Heart right ventricle (tissue), 16 donors: Measurements from ENCODE around the gene ZCCHC4. TPM values are rescaled to one million over a fixed set of nuclear protein-coding genes. Genes with fewer than 3 reads are reported as not detected.
"Not testable (repeated sequence)": the region's sequence is repeated elsewhere in the genome, so short reads cannot be mapped to it uniquely, and the experiment has no call there.

Source experiments
- ATAC-seq, 8 donors: fragments of 200-7000 bp; cut with Tn5 transposase; one replicate each; pipeline ENCODE4 v1.9.1; 2020; ENCODE audit warnings: mild to moderate bottlenecking in 8 of 8, moderate library complexity in 8 of 8, moderate number of reproducible peaks in 1 of 8
- DNase-seq, 2 donors: peaks; one replicate each; pipeline ENCODE4 v3.0.0-alpha.2; 2020
- H3K27ac ChIP-seq, 10 donors: fragments of 200-600 bp; sonication (generic) in 2 of 10; one replicate each; pipeline versions ENCODE4 v1.5.0 to v1.8.0; 2020 to 2022; ENCODE audit warnings: mild to moderate bottlenecking in 3 of 10
- H3K27me3 ChIP-seq, 7 donors: fragments of 200-600 bp; one replicate each; pipeline ENCODE4 v1.8.0; 2021 to 2022; ENCODE audit warnings: mild to moderate bottlenecking in 2 of 7
- H3K36me3 ChIP-seq, 9 donors: fragments of 200-600 bp; sonication (generic) in 1 of 9; one replicate each; pipeline versions ENCODE4 v1.5.0 to v1.8.0; 2020 to 2022; ENCODE audit warnings: mild to moderate bottlenecking in 2 of 9
- H3K4me1 ChIP-seq, 9 donors: fragments of 200-600 bp; sonication (generic) in 1 of 9; one replicate each; pipeline versions ENCODE4 v1.5.0 to v1.8.0; 2020 to 2022; ENCODE audit warnings: mild to moderate bottlenecking in 4 of 9
- H3K4me3 ChIP-seq, 10 donors: fragments of 200-600 bp; sonication (generic) in 2 of 10; one replicate each; pipeline versions ENCODE4 v1.5.0 to v1.8.0; 2020 to 2022; ENCODE audit warnings: mild to moderate bottlenecking in 7 of 10, moderate library complexity in 2 of 10
- H3K9me3 ChIP-seq, 11 donors: fragments of 200-600 bp in 10 of 11; sonication (generic) in 2 of 11; one replicate each; pipeline versions ENCODE4 v1.5.0 to v1.8.0; 2013 to 2022; ENCODE audit warnings: mild to moderate bottlenecking in 2 of 11, control low read depth in 1 of 11, moderate library complexity in 1 of 11
- WGBS, 2 donors: extraction: QIAGEN DNeasy Blood & Tissue Kit; methylation state at CpG; one replicate each; pipeline ENCODE4 v1.1.7; 2013; ENCODE audit warnings: inconsistent platforms in 1 of 2; 5-methylcytosine and 5-hydroxymethylcytosine counted together
- intact Hi-C, 10 donors: fragments of 100-400 bp; cut with DNase I; formaldehyde crosslinking; loops; one replicate each; pipeline versions ENCODE4 v1.11.1 to v1.14.2; 2022
- polyA plus RNA-seq, 2 donors: library from polyadenylated mRNA; stranded (reverse); fragments of 200-250 nt; gene quantifications; one replicate each; pipeline ENCODE4 v1.2.3, GENCODE V29; 2013
- total RNA-seq, 10 donors: library from RNA; stranded (reverse); fragmentation: NEBNext Ultra II Directional in 3 of 10; extraction: Animal tissue kit (Norgen Biotek cat#: 25700) in 3 of 10; gene quantifications; one replicate each; pipeline versions ENCODE4 v1.2.1 to v1.2.4, GENCODE V29; 2021 to 2023
- TF ChIP-seq, protein P1 (sequence below), 9 donors: fragments of 200-600 bp; sonication (generic) in 2 of 9; IDR thresholded peaks; one replicate each; pipeline versions ENCODE4 v1.5.0 to v1.8.0; 2021 to 2022; ENCODE audit warnings: antibody characterized with exemption in 9 of 9, mild to moderate bottlenecking in 5 of 9, moderate library complexity in 1 of 9
- donor health status: Arrhythmogenic right ventricular cardiomyopathy.
- donor health status: ischemic (EF 13 %, LVEDD 7.1; RV severe dilation, severe dysfunction).
- donor health status: healthy with polysubstance abuse.
- donor health status: DM: no; HTN: yes; CAD: no.
- donor health status: DM: no; HTN: no; CAD: no.
- donor health status: ischemic (EF 25% LVEDD 6.9; RV normal size, moderate dysfunction).
- donor health status: ischemic (EF 25% LVEDD 5.7; RV mildly dilated, moderate dysfunction).
- donor health status: healthy.
- donor health status: DM: yes; HTN: yes; CAD: no.
- donor health status: Ischemic cardiomyopathy.
- donor health status: ischemic (EF 35%, LVEDD 5.7; RV mildly dilated, moderate dysfunction).
- donor health status: nonischemic (EF 11% LVEDD 7.7; RV severe dilation, severe dysfunction).
- donor health status: DM: yes; HTN: yes; CAD: no.
- donor health status: PGD.
- donor health status: ischemic (EF 29% LVEDD 5.4; RV normal size, mild dysfunction).
- donor health status: nonischemic (EF 23%, LVEDD 6.1; RV moderate dilation, normal function).

ZCCHC4 gene
- total and polyA plus RNA-seq, 12 donors: 3.8 to 10.9 (median 7.5) TPM

DNA sequence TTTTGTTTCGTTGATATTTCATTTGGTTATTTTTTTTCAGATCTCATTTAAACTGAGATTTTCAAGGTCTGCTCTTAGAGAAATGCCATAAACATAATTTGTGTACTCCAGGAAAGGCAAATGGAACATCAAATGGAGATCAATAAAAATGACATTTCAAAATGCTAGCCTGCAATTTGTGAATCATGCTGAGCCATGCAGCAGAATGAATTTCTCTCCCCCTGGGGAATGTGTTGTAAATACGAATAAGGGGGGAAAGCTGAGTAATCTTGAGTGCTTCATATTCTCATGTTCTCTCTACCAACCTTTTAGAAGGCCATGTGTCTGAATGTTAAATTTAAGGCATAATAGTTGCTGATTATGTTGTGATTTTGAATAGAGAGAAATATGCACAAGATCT lies 7.8 kb downstream of the ZCCHC4 start:
- WGBS, 2 donors: 77 to 79% methylated on average over 2 of the region's 2 CpGs
- ATAC-seq (no peak), DNase-seq (no peak)
- H3K4me3 ChIP-seq: no peak overlapping the region
- TF ChIP-seq, protein P1, sequence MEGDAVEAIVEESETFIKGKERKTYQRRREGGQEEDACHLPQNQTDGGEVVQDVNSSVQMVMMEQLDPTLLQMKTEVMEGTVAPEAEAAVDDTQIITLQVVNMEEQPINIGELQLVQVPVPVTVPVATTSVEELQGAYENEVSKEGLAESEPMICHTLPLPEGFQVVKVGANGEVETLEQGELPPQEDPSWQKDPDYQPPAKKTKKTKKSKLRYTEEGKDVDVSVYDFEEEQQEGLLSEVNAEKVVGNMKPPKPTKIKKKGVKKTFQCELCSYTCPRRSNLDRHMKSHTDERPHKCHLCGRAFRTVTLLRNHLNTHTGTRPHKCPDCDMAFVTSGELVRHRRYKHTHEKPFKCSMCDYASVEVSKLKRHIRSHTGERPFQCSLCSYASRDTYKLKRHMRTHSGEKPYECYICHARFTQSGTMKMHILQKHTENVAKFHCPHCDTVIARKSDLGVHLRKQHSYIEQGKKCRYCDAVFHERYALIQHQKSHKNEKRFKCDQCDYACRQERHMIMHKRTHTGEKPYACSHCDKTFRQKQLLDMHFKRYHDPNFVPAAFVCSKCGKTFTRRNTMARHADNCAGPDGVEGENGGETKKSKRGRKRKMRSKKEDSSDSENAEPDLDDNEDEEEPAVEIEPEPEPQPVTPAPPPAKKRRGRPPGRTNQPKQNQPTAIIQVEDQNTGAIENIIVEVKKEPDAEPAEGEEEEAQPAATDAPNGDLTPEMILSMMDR (IDR thresholded peaks at IDR 0.05): no peak
- no peaks in the 10 kb centered on the region for H3K9me3 ChIP-seq
- H3K27ac ChIP-seq: peak overlapping the region in 1 of 10 donors; percentile 51
- H3K36me3 ChIP-seq: peaks cover 0 to 78% (median 15%) of the 10 kb centered on the region in 9 donors
- no peaks in the 10 kb centered on the region for H3K27me3 ChIP-seq
- intact Hi-C loops: no loop called here
- H3K4me1 ChIP-seq: peaks cover 0 to 13% (median 0%) of the 10 kb centered on the region in 9 donors

DNA sequence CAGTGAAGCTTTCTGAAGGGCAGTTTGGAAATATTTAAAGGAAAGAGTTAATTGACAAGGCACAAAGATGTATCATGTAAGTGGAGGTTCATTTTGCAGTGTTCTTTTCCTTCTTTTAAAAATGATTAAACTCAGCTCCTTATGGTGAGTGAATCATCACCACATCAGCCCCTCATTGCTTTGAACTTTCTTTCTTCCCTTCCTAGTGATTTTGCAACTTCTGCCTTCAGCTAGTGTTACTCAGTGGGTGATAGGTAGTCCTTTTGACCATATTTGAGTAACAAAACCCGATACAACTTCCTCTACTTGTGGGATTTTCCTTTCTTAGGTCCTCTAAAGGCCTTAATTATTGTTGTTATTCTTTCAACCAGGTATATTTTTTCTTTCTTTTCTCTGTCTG lies 8.2 kb downstream of the ZCCHC4 start:
- Histone ChIP-seq H3K36me3 (peaks cover 0 to 74% (median 11%) of the 10 kb centered on the region in 9 donors), H3K9me3 (no peaks in the 10 kb centered on the region), H3K27me3 (no peaks in the 10 kb centered on the region), H3K4me1 (peaks cover 0 to 13% (median 0%) of the 10 kb centered on the region in 9 donors), H3K27ac (peak overlapping the region in 1 of 10 donors; percentile 51), H3K4me3 (no peak overlapping the region)
- ATAC-seq (no peak), DNase-seq (no peak)
- intact Hi-C loops: no loop called here
- TF ChIP-seq, protein P1 (IDR thresholded peaks at IDR 0.05): no peak
- 90 to 91% methylated on average over 1 of the region's 1 CpG for WGBS, 2 donors

DNA sequence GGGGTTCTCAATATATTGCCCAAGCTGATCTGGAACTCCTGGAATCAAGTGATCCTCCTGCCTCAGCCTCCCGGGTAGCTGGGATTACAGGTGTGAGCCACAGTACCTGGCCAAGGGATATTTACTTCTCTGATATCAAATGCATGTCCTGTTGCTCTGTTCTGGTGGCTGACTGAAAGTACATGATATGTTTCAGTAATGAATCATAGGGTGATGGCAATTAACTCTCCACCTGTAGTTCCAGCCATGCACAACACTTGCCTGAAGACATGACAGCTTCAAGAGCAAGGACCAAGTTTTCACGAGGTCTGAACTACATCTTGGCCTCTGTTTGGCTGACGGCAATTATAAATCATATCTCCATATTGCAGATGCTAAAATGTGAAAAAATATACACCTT lies 9.1 kb downstream of the ZCCHC4 start:
- intact Hi-C loops: no loop called here
- Histone ChIP-seq H3K9me3 (no peaks in the 10 kb centered on the region), H3K27me3 (no peaks in the 10 kb centered on the region), H3K4me3 (no peak overlapping the region), H3K36me3 (peaks cover 0 to 65% (median 7%) of the 10 kb centered on the region in 9 donors), H3K4me1 (peaks cover 0 to 13% (median 0%) of the 10 kb centered on the region in 9 donors), H3K27ac (no peak overlapping the region)
- WGBS, 2 donors: 76 to 90% methylated on average over 3 of the region's 3 CpGs
- ATAC-seq (no peak), DNase-seq (no peak)
- TF ChIP-seq, protein P1 (IDR thresholded peaks at IDR 0.05): no peak

DNA sequence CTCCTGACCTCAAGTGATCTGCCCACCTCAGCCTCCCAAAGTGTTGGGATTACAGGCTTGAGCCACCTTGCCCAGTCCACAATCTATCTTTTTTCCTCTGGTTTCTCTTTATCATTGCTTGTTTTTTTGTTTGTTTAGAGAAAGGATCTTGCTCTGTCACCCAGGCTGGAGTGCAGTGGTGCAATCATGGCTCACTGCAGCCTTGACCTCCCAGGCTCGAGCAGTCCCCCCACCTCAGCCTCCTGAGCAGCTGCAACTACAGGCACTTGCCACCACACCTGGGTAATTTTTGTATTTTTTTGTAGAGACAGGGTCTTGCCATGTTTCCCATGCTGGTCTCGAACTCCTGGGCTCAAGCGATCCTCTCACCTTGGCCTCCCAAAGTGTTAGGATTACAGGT lies 15.9 kb downstream of the ZCCHC4 start:
- WGBS, 2 donors: 94 to 96% methylated on average over 3 of the region's 3 CpGs
- ATAC-seq, H3K27ac ChIP-seq, H3K9me3 ChIP-seq, H3K36me3 ChIP-seq, H3K4me3 ChIP-seq, H3K27me3 ChIP-seq, intact Hi-C loops, DNase-seq: not testable (repeated sequence)
- H3K4me1 ChIP-seq: peaks cover 0 to 14% (median 0%) of the 10 kb centered on the region in 9 donors

DNA sequence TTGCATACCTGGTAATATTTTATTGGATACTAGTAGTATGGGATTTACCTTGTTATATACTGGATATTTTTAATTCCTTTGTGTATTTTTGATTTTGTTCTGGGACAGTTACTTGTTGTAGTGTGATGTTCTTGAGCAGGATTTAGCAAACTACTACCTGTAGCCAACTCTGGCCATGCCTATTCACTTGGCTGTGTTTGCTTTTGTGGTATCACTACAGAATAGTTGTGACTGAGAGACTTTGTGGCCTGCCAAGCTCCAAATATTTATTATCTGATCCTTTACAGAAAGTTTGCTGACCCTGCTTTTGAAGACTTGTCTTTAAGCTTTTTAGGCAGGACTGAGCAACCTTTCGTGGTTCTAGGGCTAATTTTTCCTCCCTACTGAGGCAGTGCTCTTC lies 17.8 kb downstream of the ZCCHC4 start:
- Histone ChIP-seq H3K27me3 (no peaks in the 10 kb centered on the region), H3K27ac (no peak overlapping the region), H3K4me1 (peaks cover 0 to 14% (median 0%) of the 10 kb centered on the region in 9 donors), H3K4me3 (no peak overlapping the region), H3K36me3 (peaks cover 0 to 23% (median 0%) of the 10 kb centered on the region in 9 donors), H3K9me3 (no peaks in the 10 kb centered on the region)
- TF ChIP-seq, protein P1 (IDR thresholded peaks at IDR 0.05): no peak
- WGBS, 2 donors: 92 to 100% methylated on average over 1 of the region's 1 CpG
- ATAC-seq (no peak), DNase-seq (no peak)
- intact Hi-C loops: no loop called here
